Activated CD4-positive, alpha-beta T cell treated with anti-CD3 and anti-CD28 coated beads, Interleukin-2, Interleukin-4, amounts not matched to agents 100 ng/mL and 50 ng/mL, durations not matched to agents 16 hours and 8 hours (primary cell): ENCODE data around the gene FGF6.
"Not testable (repeated sequence)": the region's sequence is repeated elsewhere in the genome, so short reads cannot be mapped to it uniquely, and the experiment has no call there.

Source experiments
- DNase-seq: peaks from one replicate; pipeline ENCODE4 v3.0.0-alpha.2; 2020; ENCODE audit warnings: low spot score

Gene FGF6

GRCh38 chr12:4418913-4419312 is 26.7 kb downstream of the FGF6 start:
- DNase-seq, result no peak

- DNase-seq, result no peak
Observed at GRCh38 chr12:4417936-4418335, 27.7 kb downstream of the FGF6 start.

GRCh38 chr12:4417455-4417854 is 28.2 kb downstream of the FGF6 start:
- no peak for DNase-seq

- DNase-seq, result no peak
Observed at GRCh38 chr12:4416276-4416675, 29.3 kb downstream of the FGF6 start.

GRCh38 chr12:4412465-4412864 is 33.1 kb downstream of the FGF6 start:
- no peak for DNase-seq

GRCh38 chr12:4412056-4412455 is 33.6 kb downstream of the FGF6 start:
- DNase-seq, result no peak

- DNase-seq, result no peak
Observed at GRCh38 chr12:4407136-4407535, 38.5 kb downstream of the FGF6 start.

- DNase-seq, result not testable (repeated sequence)
Observed at GRCh38 chr12:4404877-4405637, 40.6 kb downstream of the FGF6 start.

- no peak for DNase-seq
Observed at GRCh38 chr12:4402996-4403395, 42.6 kb downstream of the FGF6 start.

DNA sequence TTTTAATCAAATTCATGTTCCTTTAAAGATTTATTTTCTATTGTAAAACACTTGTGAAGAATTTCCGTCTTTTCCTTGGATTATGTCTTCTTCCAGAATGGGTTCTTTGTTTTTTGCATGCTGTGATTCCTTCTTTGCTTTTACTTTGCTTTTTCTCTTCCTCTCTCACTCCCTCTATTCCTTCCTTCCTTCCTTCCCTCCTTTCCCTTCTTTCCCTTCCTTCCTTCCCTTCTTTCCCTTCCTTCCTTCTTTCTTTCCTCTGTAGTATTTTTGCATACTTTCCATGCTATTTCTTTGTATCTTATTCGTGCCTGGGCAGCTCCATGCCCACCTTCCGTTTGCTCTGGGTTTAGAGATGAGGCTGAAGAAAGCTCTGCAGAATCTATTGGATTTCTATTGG is 44.5 kb downstream of the FGF6 start:
- DNase-seq, result no peak

DNA sequence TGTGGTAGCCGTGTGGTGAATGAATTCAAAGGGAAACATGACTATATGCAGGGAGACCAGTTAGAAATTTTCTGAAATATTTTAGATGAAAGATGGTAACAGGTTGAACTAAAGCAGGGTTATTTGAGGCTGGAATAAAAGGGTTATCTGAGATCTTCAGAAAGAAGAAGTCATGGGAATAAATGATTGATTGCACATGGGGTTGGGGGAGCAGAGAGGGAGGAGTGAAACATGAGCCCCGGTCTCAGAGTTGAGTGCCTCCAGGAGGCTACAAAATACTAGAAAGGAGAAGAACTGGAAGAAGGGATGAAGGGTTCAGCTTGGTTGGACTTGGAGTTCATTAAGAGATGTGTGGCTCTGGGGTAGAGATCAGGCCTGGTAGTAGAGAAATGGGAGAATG is 49.8 kb downstream of the FGF6 start:
- no peak for DNase-seq

DNA sequence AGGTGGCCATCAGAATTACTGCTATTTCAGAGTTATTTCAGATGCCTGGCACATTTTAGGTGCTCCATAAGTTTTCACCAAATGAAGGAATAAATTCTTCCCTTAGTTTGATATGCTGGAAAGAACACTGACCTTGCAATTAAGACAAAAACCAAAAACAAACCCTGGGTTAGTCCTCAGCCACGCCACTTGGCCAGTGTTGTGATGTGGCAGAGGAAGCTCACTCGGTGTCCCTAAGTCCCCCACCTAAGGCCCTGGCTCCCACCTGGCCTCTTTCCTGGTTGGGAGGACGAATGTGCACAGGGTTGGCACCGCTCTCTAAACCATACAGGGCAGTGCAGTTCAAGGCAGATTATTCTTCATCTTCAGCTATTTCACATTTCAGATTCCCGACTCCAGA is 52.4 kb downstream of the FGF6 start:
- DNase-seq, result no peak

GRCh38 chr12:4392223-4392742 is 53.3 kb downstream of the FGF6 start:
- DNase-seq, result no peak

GRCh38 chr12:4388662-4389061 is 57.0 kb downstream of the FGF6 start:
- no peak for DNase-seq

DNA sequence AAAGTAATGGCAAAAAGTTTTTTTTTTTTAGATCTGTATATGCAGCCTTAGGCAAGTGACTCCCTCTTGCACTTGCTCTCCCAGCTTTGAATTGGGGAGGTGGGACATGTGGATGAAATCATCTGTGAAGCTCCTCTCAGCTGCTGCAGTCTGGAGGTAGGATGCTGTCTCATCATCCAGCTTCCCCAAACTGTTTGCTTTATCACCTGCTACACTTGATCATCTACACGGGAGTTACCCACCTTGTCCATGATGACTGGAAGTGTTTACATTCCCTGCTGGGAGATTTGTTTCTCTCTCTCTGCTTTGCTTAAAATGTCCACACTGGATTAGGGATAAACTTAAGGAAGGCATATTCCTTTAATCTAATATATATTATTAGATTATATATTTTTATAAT is 57.6 kb downstream of the FGF6 start:
- no peak for DNase-seq

- DNase-seq, result no peak
Observed at GRCh38 chr12:4387607-4388006, 58.0 kb downstream of the FGF6 start.

- no peak for DNase-seq
Observed at GRCh38 chr12:4386801-4387200, 58.8 kb downstream of the FGF6 start.
